Activated T-helper 9 cell treated with anti-CD3 and anti-CD28 coated beads, Interleukin-2, amount 50 U/mL, for 16 hours (primary cell): Measurements from ENCODE around the gene DLGAP4.
"Not testable (repeated sequence)": the region's sequence is repeated elsewhere in the genome, so short reads cannot be mapped to it uniquely, and the experiment has no call there.

Experiments
- DNase-seq: peaks from one replicate; pipeline ENCODE4 v3.0.0-alpha.2; 2020; ENCODE audit warnings: low read depth

DLGAP4 gene

DNA sequence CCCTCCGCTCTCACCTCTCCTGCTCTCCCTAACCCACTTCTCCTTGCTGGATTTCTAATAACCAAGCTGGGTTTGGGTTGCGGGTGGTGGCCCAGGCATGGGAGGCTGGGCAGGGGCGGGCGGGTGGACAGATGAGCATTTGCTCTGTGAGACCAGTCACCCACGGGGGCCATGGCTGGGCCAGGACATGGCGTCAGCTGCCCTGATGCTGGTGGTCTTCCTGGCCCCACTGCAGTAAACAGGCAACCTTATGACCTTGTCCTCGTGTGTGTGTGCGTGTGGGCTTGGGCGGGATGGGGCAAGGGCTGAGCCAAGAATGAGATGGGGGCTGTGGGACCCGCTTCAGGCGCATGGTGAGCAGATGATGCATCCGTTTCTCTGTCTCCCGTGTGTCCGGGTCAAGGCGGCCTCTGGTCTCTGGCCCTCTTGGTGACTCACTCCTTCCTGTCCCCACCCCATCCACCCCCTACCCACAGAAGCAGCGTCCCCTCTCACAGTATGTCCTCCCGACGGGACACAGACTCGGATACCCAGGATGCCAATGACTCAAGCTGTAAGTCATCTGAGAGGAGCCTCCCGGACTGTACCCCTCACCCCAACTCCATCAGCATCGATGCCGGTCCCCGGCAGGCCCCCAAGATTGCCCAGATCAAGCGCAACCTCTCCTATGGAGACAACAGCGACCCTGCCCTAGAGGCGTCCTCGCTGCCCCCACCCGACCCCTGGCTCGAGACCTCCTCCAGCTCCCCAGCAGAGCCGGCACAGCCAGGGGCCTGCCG is 193.8 kb downstream of the DLGAP4 start:
- no peak for DNase-seq

DNA sequence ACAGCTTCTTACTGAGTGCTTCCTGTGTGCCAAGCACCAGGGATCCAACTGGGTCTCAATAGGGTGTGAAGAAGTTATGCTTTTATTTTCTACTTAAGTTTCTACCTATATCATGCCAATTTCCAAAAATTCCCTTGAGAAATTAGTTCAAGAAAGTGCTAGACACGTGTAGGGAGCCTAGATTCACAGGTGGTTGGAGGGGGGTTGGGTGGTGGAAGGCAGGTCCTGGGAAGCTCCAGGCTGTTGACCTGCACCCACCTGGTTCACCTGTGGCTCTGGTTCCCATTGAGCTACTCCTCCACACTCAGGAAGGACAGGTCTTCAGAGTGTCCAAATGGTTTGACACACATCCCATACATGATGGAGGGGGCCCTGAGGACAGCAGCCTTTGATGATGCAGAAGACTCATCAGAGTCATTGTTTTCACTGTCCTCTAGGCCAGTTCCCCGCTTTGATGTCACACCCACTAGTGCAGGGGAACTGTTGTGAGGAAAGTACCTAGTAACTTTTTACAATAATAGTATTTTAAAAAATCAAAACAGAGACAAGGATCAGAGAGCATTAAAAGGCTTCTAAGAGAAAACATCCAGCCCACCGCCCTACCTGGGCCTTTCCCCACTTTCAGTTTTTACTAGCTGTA is 195.3 kb downstream of the DLGAP4 start:
- no peak for DNase-seq

- no peak for DNase-seq
Measured at GRCh38 chr20:36504295-36504694, 198.2 kb downstream of the DLGAP4 start.

- DNase-seq, result no peak
Measured at GRCh38 chr20:36506253-36506652, 200.1 kb downstream of the DLGAP4 start.

- no peak for DNase-seq
Measured at GRCh38 chr20:36507746-36508145, 201.6 kb downstream of the DLGAP4 start.

DNA sequence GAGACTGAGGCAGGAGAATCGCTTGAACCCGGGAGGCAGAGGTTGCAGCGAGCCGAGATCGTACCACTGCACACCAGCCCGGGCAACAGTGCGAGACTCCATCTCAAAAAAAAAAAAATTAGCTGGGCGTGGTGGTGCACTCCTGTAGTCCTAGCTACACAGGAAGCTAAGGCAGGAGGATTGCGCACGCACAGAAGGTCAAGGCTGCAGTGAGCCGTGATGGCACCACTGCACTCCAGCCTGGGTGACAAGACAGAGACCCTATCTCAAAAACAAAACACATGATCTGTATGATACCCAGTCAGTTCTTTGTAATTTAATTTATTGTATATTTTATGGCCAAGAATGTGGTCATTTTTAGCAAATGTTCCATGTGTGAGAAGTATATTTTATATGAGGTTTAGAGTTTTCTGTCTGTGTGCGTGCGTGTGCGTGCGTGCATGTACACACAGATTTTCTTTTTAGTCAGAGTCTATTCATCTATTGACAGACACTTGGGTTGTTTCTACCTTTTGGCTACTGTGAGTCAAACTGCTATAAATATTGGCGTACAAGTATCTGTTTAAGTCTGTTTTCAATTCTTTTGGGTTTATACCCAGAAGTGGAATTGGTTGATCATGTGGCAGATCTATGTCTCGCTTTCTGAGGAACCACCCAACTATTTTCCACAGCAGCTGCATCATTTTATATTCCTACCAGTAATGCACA is 213.0 kb downstream of the DLGAP4 start:
- no peak for DNase-seq

- DNase-seq, result no peak
Measured at GRCh38 chr20:36519944-36520343, 213.8 kb downstream of the DLGAP4 start.

- DNase-seq, result no peak
Measured at GRCh38 chr20:36521526-36521925, 215.4 kb downstream of the DLGAP4 start.

DNA sequence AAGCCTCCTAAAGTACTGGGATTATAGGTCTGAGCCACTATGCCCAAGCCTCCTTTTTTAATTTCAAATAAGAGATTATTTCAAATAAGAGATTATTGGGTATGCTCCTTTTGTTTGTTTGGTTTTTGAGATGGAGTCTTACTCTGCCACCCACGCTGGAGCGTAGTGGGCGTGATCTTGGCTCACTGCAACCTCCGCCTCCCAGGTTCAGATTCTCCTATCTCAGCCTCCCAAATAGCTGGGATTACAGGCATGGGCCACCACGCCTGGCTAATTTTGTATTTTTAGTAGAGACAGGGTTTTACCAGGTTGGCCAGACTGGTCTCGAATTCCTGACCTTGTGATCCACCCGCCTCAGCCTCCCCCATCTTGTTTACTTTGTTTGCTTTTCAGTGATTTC is 216.3 kb downstream of the DLGAP4 start:
- DNase-seq, result not testable (repeated sequence)

DNA sequence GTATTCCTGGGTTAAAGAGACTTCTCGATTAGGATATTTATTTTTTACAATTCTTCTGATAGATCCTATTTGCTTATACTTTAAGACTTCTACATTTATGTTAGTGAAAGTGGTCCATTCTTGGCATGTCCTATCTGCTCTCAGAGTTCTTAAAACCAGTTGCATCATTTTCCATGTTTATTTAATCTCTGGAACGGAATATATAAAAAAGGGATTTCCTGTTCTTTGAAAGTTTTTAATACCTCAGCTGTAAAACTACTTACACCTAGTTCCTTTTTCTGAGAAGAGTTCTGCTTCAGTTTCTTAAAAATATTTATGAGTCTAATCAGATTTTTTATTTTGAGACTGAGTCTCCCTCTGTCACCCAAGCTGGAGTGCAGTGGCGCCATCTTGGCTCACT is 217.2 kb downstream of the DLGAP4 start:
- DNase-seq, result no peak

DNA sequence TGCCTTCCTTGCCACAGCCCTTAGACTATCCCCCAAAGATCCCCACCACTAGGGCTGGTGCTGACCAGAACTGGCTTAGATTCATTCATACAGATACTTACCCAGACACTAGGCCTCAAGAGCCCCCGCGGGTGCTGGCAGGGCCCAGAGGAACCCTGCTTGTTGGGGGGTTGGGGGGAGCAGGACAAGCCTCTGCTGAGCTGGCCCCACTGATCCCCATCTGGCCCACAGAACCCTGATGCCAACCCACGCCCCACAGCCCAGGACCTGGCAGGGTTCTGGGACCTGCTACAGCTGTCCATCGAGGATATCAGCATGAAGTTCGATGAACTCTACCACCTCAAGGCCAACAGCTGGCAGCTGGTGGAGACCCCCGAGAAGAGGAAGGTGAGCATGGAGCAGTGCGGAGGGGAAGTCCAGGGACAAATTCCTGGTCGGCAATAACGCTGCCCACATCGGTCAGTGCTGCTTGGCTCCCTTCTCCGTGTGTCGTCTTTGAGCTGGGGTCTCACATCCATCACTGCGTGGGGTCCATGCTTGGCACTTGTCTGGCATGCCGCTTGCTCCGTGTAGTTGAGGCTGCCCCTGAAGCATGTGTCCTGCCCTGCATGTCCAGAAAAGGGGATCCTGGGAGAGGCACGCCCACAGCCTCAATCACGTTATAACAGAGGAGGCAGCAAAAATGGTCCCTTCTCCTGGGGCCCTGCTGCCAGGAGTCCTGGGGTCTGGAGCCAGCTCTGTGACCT is 219.7 kb downstream of the DLGAP4 start:
- DNase-seq, result no peak

- no peak for DNase-seq
Measured at GRCh38 chr20:36526521-36527011, 220.4 kb downstream of the DLGAP4 start.

DNA sequence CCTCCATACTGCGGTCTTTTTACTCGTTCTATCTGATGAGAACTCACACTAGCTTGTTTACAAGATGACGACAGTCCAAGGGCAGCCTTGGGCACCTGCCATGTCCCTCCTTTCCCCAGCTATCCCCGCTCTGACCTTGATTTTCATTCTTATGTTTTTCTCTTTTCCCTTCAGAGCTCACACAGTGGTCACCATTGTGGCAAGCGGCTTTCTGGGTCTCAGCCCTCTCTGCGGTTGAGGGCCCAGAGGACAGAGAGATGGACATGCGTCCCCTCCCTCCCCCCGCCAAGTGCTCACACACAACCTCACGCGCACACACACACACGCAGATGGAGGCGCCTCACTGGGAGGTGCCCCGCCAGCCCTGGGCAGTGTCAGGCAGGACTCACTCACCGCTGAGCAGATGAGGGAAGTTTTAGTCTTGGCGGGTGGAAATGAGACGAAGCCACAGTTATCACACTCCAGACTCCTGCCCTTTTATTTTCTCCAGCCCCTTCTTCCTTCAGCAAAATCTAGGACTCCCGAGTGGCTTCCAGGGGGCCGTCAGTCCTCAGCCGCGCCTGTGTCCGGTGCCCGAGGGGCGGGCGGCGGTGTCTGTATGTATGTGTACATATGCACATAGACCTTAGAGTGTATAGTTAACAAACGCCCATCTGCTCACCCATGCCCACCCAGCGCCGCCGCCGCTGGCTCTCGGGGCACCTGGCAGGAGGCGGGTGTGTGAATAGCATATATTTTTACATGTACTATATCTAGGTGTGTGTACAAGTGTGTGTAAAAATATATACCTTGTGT is 221.4 kb downstream of the DLGAP4 start:
- no peak for DNase-seq

DNA sequence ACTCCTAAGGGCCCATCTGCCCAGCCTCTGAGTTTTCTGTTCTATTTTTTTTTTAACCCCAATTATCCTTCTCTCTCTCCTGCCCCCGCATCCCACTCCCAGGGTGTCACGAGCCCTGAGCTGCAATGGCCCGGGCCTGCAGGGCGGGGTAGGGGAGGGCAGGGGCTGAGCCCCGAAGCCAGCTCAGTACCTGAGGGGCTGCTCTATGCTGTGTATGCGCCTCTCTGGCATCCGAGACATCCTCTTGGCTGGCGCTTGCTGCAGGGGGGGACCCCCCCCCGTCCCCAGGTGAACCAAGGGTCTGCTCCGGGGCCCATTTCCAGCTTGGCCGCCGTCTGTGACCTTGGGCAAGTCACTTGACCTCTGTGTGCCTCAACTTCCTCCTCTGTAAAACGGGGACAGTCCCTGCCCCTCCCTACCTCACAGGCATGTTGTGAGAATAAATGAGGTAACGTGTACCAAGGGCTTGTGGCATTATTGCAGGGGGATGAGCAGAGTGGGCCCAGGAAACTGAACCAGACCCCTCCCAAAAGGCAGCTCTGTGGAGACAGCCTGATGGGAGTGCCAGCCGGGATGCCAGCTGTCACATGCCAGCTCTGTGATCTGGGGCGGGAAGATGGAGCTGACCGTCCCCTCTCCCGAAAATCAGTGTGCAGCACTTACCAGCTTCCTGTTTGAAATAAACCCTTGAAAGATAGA is 222.2 kb downstream of the DLGAP4 start:
- DNase-seq, result no peak

DNA sequence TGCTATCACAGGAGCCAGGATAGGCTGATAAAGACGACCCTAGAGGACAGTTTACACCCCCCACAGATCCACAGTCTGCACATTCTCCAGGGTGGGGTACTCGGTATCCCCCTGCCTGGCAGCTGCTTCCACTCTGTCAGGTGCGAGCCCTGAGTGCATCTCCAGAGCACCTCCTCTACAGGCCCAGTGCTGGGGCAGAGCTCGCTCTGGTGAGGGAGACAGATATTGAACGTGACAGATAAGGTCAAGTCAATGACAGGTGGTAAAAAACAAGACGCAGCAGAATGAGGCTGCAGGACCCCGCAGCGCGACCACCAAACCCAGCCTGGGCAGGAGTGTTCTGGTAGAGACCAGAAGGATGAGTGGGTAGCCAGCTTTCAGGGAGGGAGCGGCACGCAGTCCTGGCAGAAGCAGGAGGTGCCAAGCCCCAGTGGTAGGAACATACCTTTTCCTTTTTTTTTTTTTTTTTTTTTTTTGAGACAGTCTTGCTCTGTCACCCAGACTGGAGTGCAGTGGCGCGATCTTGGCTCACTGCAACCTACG is 222.8 kb downstream of the DLGAP4 start:
- DNase-seq, result no peak

DNA sequence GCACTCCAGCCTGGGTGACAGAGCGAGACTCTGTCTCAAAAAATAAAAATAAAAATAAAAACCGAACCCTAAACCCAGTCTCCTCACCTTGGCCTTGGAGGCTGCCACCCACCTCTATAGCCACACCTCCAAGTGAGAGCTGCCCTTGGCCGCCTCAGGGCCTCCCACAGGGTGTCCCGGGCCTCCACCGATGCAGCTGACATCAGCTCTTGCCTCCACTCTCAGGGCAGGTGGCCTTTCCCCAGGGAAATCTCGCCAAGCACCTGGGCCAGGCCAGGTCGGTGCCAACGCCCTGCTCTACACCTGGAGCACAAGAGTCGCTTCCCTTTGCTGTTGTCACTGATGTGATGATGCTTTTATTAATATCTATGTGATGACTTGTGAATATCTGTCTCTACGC is 226.2 kb downstream of the DLGAP4 start:
- no peak for DNase-seq

- no peak for DNase-seq
Measured at GRCh38 chr20:36532822-36533221, 226.7 kb downstream of the DLGAP4 start.

- no peak for DNase-seq
Measured at GRCh38 chr20:36538026-36538722, 232.0 kb downstream of the DLGAP4 start.

GRCh38 chr20:36540551-36541211 is 234.5 kb downstream of the DLGAP4 start:
- no peak for DNase-seq
